GM12878 (cell line): ENCODE measurements around the gene PCNX1. TPM values are rescaled to one million over a fixed set of nuclear protein-coding genes. Genes with fewer than 3 reads are reported as not detected.

Source experiments
- ATAC-seq: fragments of 200-7000 bp; cut with Tn5 transposase; 3 replicates; pipeline ENCODE4 v1.9.1; 2020; ENCODE audit warnings: mild to moderate bottlenecking, moderate library complexity
- BruUV-seq: library from RNA; stranded (reverse); fragments of 400-500 nt; replicated peaks from 2 replicates; lab custom pipeline; 2021; lab: Mats Ljungman, UMichigan
- CTCF ChIA-PET: fragments of 300-600 bp; sonication (Branson Sonifier 250); formaldehyde crosslinking; extraction: SDS; loops from one replicate; lab custom pipeline; 2021; ENCODE audit warnings: inconsistent platforms; lab: Yijun Ruan, JAX
- POLR2A ChIA-PET: fragments of 350-600 bp; formaldehyde crosslinking; extraction: SDS; loops from one replicate; lab custom pipeline; 2021; ENCODE audit warnings: inconsistent platforms; lab: Charles Lee
- RAD21 ChIA-PET: fragments of 300-600 bp; sonication (Branson Sonifier 250); formaldehyde crosslinking; loops from one replicate; lab custom pipeline; 2023; ENCODE audit warnings: antibody characterized with exemption; ENCODE audit not compliant: unreplicated experiment; lab: Charles Lee
- SMC1A ChIA-PET: fragments of 300-600 bp; sonication (Branson Sonifier 250); formaldehyde crosslinking; loops from one replicate; lab custom pipeline; 2023; ENCODE audit not compliant: unreplicated experiment, uncharacterized antibody; lab: Charles Lee
- DNase-seq: peaks from one replicate; pipeline ENCODE4 v3.0.0-alpha.2; 2011; ENCODE audit warnings: low read depth, low spot score
- FAIRE-seq: peaks from 3 replicates; lab custom pipeline; 2011; peaks lifted over from hg19 to GRCh38; lab: Jason Lieb, UNC
- H2AFZ ChIP-seq: 2 replicates; pipeline ENCODE4 v1.6.0; 2011; ENCODE audit warnings: low read depth, low read length, control low read depth; ENCODE audit not compliant: control insufficient read depth
- H3K27ac ChIP-seq: 2 replicates; pipeline ENCODE4 v1.5.1; 2011; ENCODE audit warnings: control low read depth; ENCODE audit not compliant: control insufficient read depth, insufficient read depth
- H3K27me3 ChIP-seq, 2 experiments: replicated peaks in 1 of 2; 2 replicates each; pipeline versions ENCODE4 v1.6.0 to v1.6.1; 2011; ENCODE audit warnings: low read length in 1 of 2; ENCODE audit not compliant: control insufficient read depth in 2 of 2, insufficient read depth in 2 of 2
- H3K36me3 ChIP-seq, 2 experiments: 2 replicates each; pipeline ENCODE4 v1.5.1; 2011; ENCODE audit warnings: low read length in 1 of 2; ENCODE audit not compliant: control insufficient read depth in 2 of 2, insufficient read depth in 2 of 2
- H3K4me1 ChIP-seq: 2 replicates; pipeline ENCODE4 v1.6.1; 2011; ENCODE audit warnings: mild to moderate bottlenecking, low read length, moderate library complexity, mixed read lengths; ENCODE audit not compliant: control insufficient read depth, insufficient read depth
- H3K4me2 ChIP-seq: 2 replicates; pipeline ENCODE4 v1.6.0; 2011; ENCODE audit warnings: control low read depth; ENCODE audit not compliant: control insufficient read depth, insufficient read depth
- H3K4me3 ChIP-seq: fragments of 200-600 bp; sonication (generic); 2 replicates; pipeline ENCODE4 v1.5.1; 2016
- H3K79me2 ChIP-seq: 2 replicates; pipeline ENCODE4 v1.6.0; 2011; ENCODE audit warnings: low read length; ENCODE audit not compliant: control insufficient read depth, insufficient read depth
- H3K9ac ChIP-seq: 2 replicates; pipeline ENCODE4 v1.8.0; 2011; ENCODE audit warnings: low read length, control low read depth, mixed read lengths; ENCODE audit not compliant: control insufficient read depth, insufficient read depth
- H3K9me3 ChIP-seq: replicated peaks from 3 replicates; pipeline ENCODE4 v1.5.1; 2011; ENCODE audit warnings: mild to moderate bottlenecking, low read length; ENCODE audit not compliant: control insufficient read depth, insufficient read depth
- H4K20me1 ChIP-seq: 2 replicates; pipeline ENCODE4 v1.6.0; 2011; ENCODE audit not compliant: control insufficient read depth, insufficient read depth
- ATF7 ChIP-seq: fragments of 450-650 bp; IDR thresholded peaks from 2 replicates; pipeline ENCODE4 v1.6.1; 2016; ENCODE audit warnings: low read depth, mild to moderate bottlenecking
- BMI1 ChIP-seq: fragments of 450-650 bp; IDR thresholded peaks from 2 replicates; pipeline ENCODE4 v1.6.1; 2016; ENCODE audit warnings: mild to moderate bottlenecking, moderate library complexity, borderline replicate concordance
- CHD2 ChIP-seq: IDR thresholded peaks from 2 replicates; pipeline ENCODE4 v1.6.1; 2011; ENCODE audit warnings: low read depth, low read length, improper control_type of control experiment, borderline replicate concordance
- EGR1 ChIP-seq, 2 experiments: IDR thresholded peaks; 1 replicate in 1 of 2; 2 replicates in 1 of 2; pipeline ENCODE4 v1.6.1; 2011 to 2012; ENCODE audit warnings: low read depth in 2 of 2, low read length in 2 of 2, borderline replicate concordance in 1 of 2, mild to moderate bottlenecking in 1 of 2, moderate library complexity in 1 of 2
- KAT2A ChIP-seq: conservative IDR thresholded peaks from 2 replicates; pipeline ENCODE4 v1.6.1; 2011; ENCODE audit warnings: low read depth, low read length; ENCODE audit not compliant: control insufficient read depth
- POLR2AphosphoS2 ChIP-seq: IDR thresholded peaks from 2 replicates; pipeline ENCODE4 v1.6.1; 2011; ENCODE audit warnings: low read depth, mild to moderate bottlenecking, low read length, improper control_type of control experiment, moderate library complexity
- SMC3 ChIP-seq: IDR thresholded peaks from 2 replicates; pipeline ENCODE4 v1.6.1; 2011; ENCODE audit warnings: low read length, improper control_type of control experiment, borderline replicate concordance
- WGBS: methylation state at CpG from one replicate; pipeline ENCODE4 v1.1.6; 2016; ENCODE audit warnings: low lambda C conversion rate; ENCODE audit not compliant: insufficient replicate concordance, insufficient coverage; ENCODE audit errors: missing lambda C conversion rate; 5-methylcytosine and 5-hydroxymethylcytosine counted together
- in situ Hi-C: fragments of 300-500 bp; cut with MboI; formaldehyde crosslinking; loops from 9 replicates; pipeline ENCODE4 v1.14.3; 2018; ENCODE audit warnings: mixed read lengths
- intact Hi-C: fragments of 100-400 bp; cut with micrococcal nuclease; formaldehyde crosslinking; loops from one replicate; pipeline ENCODE4 v1.14.2; 2022; ENCODE audit not compliant: unreplicated experiment
- polyA plus RNA-seq, 11 experiments: library from polyadenylated mRNA; depleted of rRNA in 4 of 11; unstranded in 6 of 11; stranded (reverse) in 5 of 11; fragments of >200 nt; fragmentation: Nextera tagmentation in 4 of 11; fragmentation: Illumina TruSeq in 1 of 11; extraction: Ambion mirVana in 4 of 11; extraction: Trizol in 1 of 11; gene quantifications; 1 replicate in 1 of 11; 2 replicates in 10 of 11; pipeline versions ENCODE4 v1.2.1 to v1.2.3, GENCODE V29; 2011 to 2016; ENCODE audit warnings: inconsistent platforms in 2 of 11, missing spikeins in 2 of 11, low read depth in 1 of 11
- total RNA-seq, 4 experiments: library from RNA; depleted of rRNA in 3 of 4; stranded (reverse); fragments of >200 nt in 3 of 4; fragmentation: Illumina TruSeq in 1 of 4; extraction: Trizol in 1 of 4; gene quantifications; 2 replicates each; pipeline versions ENCODE4 v1.2.1 to v1.2.3, GENCODE V29; 2013 to 2021

PCNX1 gene
- total and polyA plus RNA-seq, 10 of the 15 experiments (the other 5 are each of a cell fraction or from before 2014, with no cell fraction given): 4.6 to 53.9 (median 20.5) TPM

DNA sequence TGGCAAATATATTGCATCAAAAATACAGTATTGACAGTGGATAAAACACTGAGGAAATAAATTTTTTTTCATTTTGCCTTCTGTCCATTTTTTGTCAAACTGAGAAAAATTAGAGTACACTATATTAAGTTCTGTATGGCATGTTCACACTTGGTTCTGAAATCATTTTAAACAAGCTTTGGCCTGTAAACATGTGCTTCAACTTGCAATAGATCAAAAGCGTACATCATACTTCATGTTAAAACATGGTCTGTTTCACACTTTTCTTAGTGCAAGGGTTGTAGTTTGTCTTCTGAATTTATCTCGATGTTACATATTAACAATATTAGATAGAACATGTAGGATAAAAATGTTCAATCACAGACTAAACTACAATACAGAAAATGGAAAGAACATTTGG is 208.0 kb downstream of the PCNX1 start:
- H3K4me2 ChIP-seq: no peak overlapping the region
- no peak overlapping the region for H3K4me3 ChIP-seq
- intact Hi-C loops (no loop called here), in situ Hi-C loops (no loop called here)
- no peaks in the 10 kb centered on the region for H4K20me1 ChIP-seq
- ChIA-PET POLR2A (interaction anchor here (0.6 to 1.0 kb wide), 3 partner anchors 14 to 714 kb away, joined by 3 to 6 read pairs (median 3); no protein-coding TSS in a partner anchor), CTCF (interaction anchor here (1.5 to 3.7 kb wide), 5 partner anchors 9 to 740 kb away, joined by 6 to 12 read pairs (median 9); no protein-coding TSS in a partner anchor), RAD21 (interaction anchor here (0.6 to 1.2 kb wide), 4 partner anchors 27 to 1303 kb away, joined by 3 to 5 read pairs (median 4); no protein-coding TSS in a partner anchor), SMC1A (interaction anchor here (1.0 to 1.6 kb wide), 4 partner anchors 18 to 638 kb away, joined by 3 to 6 read pairs (median 3); no protein-coding TSS in a partner anchor)
- H3K79me2 ChIP-seq: no peaks in the 10 kb centered on the region
- 78% methylated on average over 2 of the region's 2 CpGs for WGBS
- no peaks in the 10 kb centered on the region for H3K36me3 ChIP-seq
- no peak overlapping the region for H3K27ac ChIP-seq
- H3K4me1 ChIP-seq: peaks cover 4% of the 10 kb centered on the region
- ATAC-seq: no peak
- TF ChIP-seq CHD2 (no peak), KAT2A (no peak), SMC3 (no peak), BMI1 (no peak), ATF7 (no peak), EGR1 (IDR thresholded peaks at IDR 0.05; ENCODE audit: borderline replicate concordance in 1 of 2, low read depth in 2 of 2, low read length in 2 of 2) (no peak), POLR2AphosphoS2 (no peak)
- no TSS peak for BruUV-seq
- FAIRE-seq: peak; percentile 13
- no peak overlapping the region for H2AFZ ChIP-seq
- H3K9me3 ChIP-seq: no peaks in the 10 kb centered on the region
- no peaks in the 10 kb centered on the region for H3K27me3 ChIP-seq
- H3K9ac ChIP-seq: no peak overlapping the region
- DNase-seq: no peak
